SK-N-SH (cell line): Measurements from ENCODE around the gene KRT33A.

Experiments
- CTCF ChIP-seq: fragments of 200-600 bp; sonication (generic); IDR thresholded peaks from 2 replicates; pipeline ENCODE4 v1.6.1; 2017; ENCODE audit warnings: antibody characterized with exemption, mild to moderate bottlenecking, moderate library complexity
- EZH2phosphoT487 ChIP-seq: fragments of 200-600 bp; sonication (generic); IDR thresholded peaks from 2 replicates; pipeline ENCODE4 v1.6.1; 2017; ENCODE audit warnings: low read depth, mixed run types, mild to moderate bottlenecking, antibody characterized with exemption, moderate library complexity, borderline replicate concordance
- POLR2AphosphoS5 ChIP-seq: IDR thresholded peaks from 2 replicates; pipeline ENCODE4 v1.6.1; 2012; ENCODE audit warnings: low read depth, low read length
- YY1 ChIP-seq: IDR thresholded peaks from 2 replicates; pipeline ENCODE4 v1.4.0; 2012; ENCODE audit warnings: low read depth, mild to moderate bottlenecking

GRCh38 chr17:41369023-41369422, 18.4 kb upstream of the KRT33A start:
- TF ChIP-seq EZH2phosphoT487 = no peak
- no peak for TF ChIP-seq CTCF
- TF ChIP-seq POLR2AphosphoS5 = no peak
- no peak for TF ChIP-seq YY1
